ENCODE data around the gene TFDP1.

Gene TFDP1

DNA sequence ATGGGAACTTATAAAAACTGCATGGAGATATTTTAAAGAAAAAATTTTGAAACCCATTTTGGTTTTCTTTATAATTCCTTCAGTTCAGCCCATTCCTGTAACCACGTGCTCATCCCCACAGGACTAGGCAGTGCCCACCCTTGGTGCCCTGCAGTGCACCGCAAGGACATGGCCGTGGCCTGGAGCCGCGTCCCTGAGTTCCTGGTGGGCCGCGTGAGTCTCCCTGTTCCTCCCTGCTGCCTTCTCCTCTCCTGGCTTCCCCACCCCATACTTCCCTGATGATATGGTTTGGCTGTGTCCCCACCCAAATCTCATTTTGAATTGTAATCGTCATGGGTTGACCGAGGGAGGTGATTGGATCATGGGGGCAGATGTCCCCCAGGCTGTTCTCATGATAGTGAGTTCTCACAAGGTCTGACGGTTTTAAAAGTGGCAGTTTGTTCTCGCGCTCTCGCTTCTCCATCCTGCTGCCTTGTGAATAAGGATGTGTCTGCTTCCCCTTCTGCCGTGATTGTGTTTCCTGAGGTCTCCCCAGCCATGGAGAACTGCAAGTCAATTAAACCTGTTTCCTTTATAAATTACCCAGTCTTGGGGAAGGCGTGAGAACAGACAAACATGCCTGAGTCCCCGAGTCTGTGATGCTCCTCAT lies 31.6 kb upstream of the TFDP1 start:
- no peak for TF ChIP-seq POLR2A (IDR thresholded peaks at IDR 0.05; ENCODE audit: extremely low read depth, insufficient read length)
- TF ChIP-seq MYC (IDR thresholded peaks at IDR 0.05; ENCODE audit: low read depth, low read length) = no peak
- TF ChIP-seq, protein P1, sequence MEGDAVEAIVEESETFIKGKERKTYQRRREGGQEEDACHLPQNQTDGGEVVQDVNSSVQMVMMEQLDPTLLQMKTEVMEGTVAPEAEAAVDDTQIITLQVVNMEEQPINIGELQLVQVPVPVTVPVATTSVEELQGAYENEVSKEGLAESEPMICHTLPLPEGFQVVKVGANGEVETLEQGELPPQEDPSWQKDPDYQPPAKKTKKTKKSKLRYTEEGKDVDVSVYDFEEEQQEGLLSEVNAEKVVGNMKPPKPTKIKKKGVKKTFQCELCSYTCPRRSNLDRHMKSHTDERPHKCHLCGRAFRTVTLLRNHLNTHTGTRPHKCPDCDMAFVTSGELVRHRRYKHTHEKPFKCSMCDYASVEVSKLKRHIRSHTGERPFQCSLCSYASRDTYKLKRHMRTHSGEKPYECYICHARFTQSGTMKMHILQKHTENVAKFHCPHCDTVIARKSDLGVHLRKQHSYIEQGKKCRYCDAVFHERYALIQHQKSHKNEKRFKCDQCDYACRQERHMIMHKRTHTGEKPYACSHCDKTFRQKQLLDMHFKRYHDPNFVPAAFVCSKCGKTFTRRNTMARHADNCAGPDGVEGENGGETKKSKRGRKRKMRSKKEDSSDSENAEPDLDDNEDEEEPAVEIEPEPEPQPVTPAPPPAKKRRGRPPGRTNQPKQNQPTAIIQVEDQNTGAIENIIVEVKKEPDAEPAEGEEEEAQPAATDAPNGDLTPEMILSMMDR (IDR thresholded peaks at IDR 0.05; ENCODE audit: low read depth, low read length) = no peak
- TF ChIP-seq, protein P2, sequence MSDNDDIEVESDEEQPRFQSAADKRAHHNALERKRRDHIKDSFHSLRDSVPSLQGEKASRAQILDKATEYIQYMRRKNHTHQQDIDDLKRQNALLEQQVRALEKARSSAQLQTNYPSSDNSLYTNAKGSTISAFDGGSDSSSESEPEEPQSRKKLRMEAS (IDR thresholded peaks at IDR 0.05; ENCODE audit: low read depth, low read length) = no peak
- DNase-seq (ENCODE audit: low read depth) = no peak
- H3K4me3 ChIP-seq (ENCODE audit: low read depth, low read length) = no peak overlapping the region

GRCh38 chr13:113553511-113554332 lies 30.8 kb upstream of the TFDP1 start:
- no peak overlapping the region for H3K4me3 ChIP-seq (ENCODE audit: low read depth, low read length)
- TF ChIP-seq POLR2A (IDR thresholded peaks at IDR 0.05; ENCODE audit: extremely low read depth, insufficient read length) = no peak
- TF ChIP-seq, protein P2 (IDR thresholded peaks at IDR 0.05; ENCODE audit: low read depth, low read length) = no peak
- TF ChIP-seq, protein P1 (IDR thresholded peaks at IDR 0.05; ENCODE audit: low read depth, low read length) = no peak
- no peak for TF ChIP-seq MYC (IDR thresholded peaks at IDR 0.05; ENCODE audit: low read depth, low read length)
- no peak for DNase-seq (ENCODE audit: low read depth)

DNA sequence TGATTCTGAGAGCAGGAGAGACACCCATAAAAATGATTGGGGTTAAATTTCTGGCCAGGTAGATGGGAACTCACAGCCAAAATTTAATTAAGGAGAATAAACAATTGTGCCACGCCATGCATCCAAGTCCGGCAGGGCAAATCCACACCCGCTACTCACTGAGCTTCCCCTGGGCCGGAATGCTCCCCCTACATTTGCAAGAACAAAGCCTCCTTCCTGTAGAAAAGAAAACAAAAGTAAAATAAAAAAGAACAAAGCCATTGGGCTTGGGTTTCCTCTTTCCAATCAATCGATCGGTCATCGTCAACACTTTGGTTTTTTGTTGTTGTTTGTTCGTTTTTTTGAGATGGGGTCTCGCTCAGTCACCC lies 30.2 kb upstream of the TFDP1 start:
- no peak for DNase-seq (ENCODE audit: low read depth)
- H3K4me3 ChIP-seq (ENCODE audit: low read depth, low read length) = no peak overlapping the region
- TF ChIP-seq, protein P2 (IDR thresholded peaks at IDR 0.05; ENCODE audit: low read depth, low read length) = no peak
- TF ChIP-seq MYC (IDR thresholded peaks at IDR 0.05; ENCODE audit: low read depth, low read length) = no peak
- no peak for TF ChIP-seq POLR2A (IDR thresholded peaks at IDR 0.05; ENCODE audit: extremely low read depth, insufficient read length)
- TF ChIP-seq, protein P1 (IDR thresholded peaks at IDR 0.05; ENCODE audit: low read depth, low read length) = no peak

DNA sequence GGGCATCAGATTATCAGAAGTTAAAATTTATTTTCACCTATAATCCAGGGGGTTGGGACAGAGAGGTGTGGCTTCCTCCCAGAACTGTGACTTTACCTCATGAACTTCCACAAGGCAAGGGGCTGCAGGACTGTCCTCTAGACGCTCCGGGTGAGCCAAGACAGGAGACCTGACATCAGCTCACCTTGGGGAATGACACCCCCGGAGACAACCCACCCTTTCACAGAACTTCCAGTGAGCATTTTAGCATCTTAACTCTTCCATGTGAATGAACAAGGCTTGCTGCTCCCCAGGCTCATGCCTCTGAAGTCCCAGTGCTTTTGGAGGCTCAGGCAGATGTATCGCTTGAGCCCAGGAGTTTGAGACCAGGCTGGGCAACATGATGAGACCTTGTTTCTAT lies 29.4 kb upstream of the TFDP1 start:
- DNase-seq (ENCODE audit: low read depth) = no peak
- TF ChIP-seq POLR2A (IDR thresholded peaks at IDR 0.05; ENCODE audit: extremely low read depth, insufficient read length) (no peak), MYC (IDR thresholded peaks at IDR 0.05; ENCODE audit: low read depth, low read length) (no peak)
- TF ChIP-seq, protein P2 (IDR thresholded peaks at IDR 0.05; ENCODE audit: low read depth, low read length) = no peak
- TF ChIP-seq, protein P1 (IDR thresholded peaks at IDR 0.05; ENCODE audit: low read depth, low read length) = no peak
- H3K4me3 ChIP-seq (ENCODE audit: low read depth, low read length) = no peak overlapping the region

DNA sequence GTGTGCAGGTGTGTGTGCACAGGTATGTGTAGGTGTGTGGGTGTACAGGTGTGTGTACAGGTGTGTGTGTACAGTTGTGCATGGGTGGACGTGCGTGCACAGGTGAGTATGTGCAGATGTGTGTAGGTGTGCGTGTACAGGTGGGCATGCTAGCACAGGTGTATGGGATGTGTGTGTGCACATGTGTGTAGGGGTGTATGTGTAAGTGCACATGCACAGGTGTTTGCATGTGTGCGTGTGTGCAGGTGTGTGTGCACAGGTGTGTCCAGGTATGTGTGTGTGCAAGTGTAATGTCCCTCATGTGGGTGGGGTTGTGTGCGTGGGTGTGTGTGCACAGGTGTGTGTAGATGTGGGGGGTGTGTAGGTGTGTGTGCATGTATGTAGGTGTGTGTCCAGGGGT lies 27.5 kb upstream of the TFDP1 start:
- H3K4me3 ChIP-seq (ENCODE audit: low read depth, low read length) = no peak overlapping the region
- TF ChIP-seq MYC (IDR thresholded peaks at IDR 0.05; ENCODE audit: low read depth, low read length) (no peak), POLR2A (IDR thresholded peaks at IDR 0.05; ENCODE audit: extremely low read depth, insufficient read length) (no peak)
- TF ChIP-seq, protein P2 (IDR thresholded peaks at IDR 0.05; ENCODE audit: low read depth, low read length) = no peak
- TF ChIP-seq, protein P1 (IDR thresholded peaks at IDR 0.05; ENCODE audit: low read depth, low read length) = no peak
- no peak for DNase-seq (ENCODE audit: low read depth)

Measured in NB4 (cell line).